ENCODE data around the gene KCNC1. TPM values are rescaled to one million over a fixed set of nuclear protein-coding genes. Genes with fewer than 3 reads are reported as not detected.
A peak's percentile ranks its signal among the peaks of the same experiment; 100 is the strongest.

Gene KCNC1
- total RNA-seq, 1 donor from 2014 or later, result 0.05 TPM

DNA sequence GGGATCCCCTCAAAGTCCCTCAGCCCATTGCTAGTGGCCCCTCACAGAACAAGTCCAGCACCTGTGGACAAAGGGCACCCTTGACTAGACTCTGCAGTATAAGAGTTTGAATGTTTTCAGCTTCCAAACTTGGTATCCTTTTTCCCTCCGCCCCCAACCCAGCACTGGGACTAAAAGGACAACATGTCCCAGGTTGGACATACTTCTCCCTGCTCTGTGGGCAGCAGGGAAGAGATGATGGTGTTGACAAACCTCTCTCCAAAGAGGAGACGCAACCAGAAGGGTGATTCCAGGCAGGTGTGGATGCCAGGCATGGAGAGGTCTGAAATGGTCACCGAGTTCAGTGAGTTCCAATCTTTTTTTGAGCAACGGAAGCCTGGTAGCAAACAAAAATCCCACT lies 19.7 kb upstream of the KCNC1 start:
- DNase-seq (ENCODE audit: low read depth), result no peak

DNA sequence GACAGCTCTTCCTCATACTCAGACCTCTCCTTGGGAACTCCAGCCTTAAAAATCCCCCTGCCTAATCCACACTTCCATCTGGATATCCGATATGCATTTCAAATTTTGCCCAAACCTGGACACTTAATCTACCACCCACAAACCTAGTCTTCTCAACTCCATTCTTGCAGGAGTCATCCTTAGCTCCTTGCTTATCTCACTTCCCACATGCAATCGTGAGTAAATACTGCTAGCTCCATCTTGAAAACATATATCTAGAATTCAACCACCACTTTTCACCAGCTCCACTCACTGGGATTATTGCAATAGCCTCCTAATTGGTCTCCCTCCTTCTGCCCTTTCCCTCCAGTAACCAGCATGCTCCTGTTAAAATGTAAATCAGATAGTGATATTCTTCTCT lies 17.8 kb upstream of the KCNC1 start:
- DNase-seq (ENCODE audit: low read depth), result no peak

DNA sequence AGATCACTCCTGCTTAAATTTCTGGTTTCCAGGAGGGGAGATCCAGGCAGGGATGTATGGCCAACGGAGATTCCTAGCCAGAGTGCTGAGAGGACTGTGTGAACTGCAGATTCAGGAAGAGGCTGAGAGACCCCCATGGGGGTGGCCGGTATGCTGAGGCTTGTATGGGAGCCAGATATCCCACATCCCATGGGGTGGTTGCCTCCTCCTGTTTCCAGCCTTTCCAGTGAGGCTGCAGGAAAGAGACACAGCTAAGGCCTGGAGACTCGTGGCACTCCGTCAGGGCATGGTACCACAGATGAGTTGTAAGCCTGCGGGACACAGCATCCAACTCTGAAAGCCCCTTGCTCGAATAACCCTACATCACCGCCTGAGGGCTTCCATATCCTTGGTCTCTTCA lies 16.6 kb upstream of the KCNC1 start:
- DNase-seq (ENCODE audit: low read depth), result no peak

DNA sequence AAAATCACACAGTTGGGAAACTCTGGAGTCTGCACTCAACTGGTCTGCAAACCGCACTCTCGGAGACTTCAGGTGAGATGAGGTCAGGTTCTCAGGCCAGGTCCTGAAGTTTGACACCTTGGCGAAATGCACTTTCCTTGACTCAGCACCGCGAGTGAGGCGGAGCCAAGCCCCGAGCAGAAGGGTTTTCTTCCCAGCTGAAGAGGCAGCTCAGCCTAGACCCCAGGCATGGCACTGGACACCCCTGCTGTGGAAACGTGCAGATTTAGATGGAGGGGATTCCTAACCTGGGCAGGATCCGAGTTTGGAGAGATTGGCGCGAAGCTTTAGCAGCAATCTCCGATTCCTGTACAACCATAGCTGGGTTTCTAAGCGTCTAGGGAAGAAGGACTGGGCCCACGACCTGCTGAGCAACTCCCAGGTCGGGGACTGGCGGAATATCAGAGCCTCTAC lies 16.0 kb upstream of the KCNC1 start:
- DNase-seq (ENCODE audit: low read depth), result no peak

DNA sequence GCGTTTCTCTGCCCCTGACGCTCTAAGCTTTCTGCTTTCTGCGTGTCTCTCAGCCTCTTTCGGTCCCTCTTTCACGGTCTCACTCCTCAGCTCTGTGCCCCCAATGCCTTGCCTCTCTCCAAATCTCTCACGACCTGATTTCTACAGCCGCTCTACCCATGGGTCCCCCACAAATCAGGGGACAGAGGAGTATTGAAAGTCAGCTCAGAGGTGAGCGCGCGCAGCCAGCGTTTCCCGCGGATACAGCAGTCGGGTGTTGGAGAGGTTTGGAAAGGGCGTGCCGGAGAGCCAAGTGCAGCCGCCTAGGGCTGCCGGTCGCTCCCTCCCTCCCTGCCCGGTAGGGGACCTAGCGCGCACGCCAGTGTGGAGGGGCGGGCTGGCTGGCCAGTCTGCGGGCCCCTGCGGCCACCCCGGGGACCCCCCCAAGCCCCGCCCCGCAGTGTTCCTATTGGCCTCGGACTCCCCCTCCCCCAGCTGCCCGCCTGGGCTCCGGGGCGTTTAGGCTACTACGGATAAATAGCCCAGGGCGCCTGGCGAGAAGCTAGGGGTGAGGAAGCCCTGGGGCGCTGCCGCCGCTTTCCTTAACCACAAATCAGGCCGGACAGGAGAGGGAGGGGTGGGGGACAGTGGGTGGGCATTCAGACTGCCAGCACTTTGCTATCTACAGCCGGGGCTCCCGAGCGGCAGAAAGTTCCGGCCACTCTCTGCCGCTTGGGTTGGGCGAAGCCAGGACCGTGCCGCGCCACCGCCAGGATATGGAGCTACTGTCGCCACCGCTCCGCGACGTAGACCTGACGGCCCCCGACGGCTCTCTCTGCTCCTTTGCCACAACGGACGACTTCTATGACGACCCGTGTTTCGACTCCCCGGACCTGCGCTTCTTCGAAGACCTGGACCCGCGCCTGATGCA lies 15.3 kb upstream of the KCNC1 start, which contains the start of gene MYOD1:
Gene MYOD1 (plus strand): TSS at position 544 of the 910 bp plus-strand sequence. CDS start 212 bp downstream, at position 756.
- DNase-seq (ENCODE audit: low read depth), result no peak

DNA sequence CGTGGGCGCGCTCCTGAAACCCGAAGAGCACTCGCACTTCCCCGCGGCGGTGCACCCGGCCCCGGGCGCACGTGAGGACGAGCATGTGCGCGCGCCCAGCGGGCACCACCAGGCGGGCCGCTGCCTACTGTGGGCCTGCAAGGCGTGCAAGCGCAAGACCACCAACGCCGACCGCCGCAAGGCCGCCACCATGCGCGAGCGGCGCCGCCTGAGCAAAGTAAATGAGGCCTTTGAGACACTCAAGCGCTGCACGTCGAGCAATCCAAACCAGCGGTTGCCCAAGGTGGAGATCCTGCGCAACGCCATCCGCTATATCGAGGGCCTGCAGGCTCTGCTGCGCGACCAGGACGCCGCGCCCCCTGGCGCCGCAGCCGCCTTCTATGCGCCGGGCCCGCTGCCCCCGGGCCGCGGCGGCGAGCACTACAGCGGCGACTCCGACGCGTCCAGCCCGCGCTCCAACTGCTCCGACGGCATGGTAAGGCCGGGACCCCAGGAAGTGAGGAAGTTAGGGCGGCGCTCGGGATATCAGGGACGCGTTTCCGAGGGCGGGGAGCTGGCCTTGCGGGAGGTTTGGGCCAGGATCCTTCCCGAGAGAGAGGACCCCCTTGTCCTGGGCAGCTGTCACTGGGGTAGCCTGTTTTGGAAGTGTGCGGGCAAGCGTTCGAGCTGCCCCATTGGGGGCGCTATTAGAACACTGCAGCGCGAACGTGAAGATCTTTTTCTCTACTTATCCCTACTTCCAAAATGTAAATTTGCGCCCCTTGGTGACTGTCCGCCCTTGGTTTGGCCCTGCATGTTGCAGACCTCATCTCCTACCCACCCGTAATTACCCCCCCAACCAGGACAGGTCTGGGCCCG lies 14.4 kb upstream of the KCNC1 start:
- DNase-seq (ENCODE audit: low read depth), result no peak

DNA sequence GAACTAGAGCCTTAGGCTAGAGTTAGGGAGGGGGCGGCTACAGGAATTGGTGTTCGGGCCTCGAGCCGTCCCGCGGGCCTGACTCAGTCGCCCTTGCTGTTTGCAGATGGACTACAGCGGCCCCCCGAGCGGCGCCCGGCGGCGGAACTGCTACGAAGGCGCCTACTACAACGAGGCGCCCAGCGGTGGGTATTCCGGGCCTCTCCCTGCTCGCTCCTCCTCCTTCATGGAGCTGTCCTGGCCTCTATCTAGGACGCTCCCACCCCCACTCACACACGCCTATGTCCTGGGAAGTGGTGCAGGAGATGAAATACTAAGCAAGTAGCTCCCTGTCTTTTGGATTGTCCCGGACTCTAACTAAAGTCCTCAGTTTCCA lies 13.8 kb upstream of the KCNC1 start:
- DNase-seq (ENCODE audit: low read depth), result no peak

DNA sequence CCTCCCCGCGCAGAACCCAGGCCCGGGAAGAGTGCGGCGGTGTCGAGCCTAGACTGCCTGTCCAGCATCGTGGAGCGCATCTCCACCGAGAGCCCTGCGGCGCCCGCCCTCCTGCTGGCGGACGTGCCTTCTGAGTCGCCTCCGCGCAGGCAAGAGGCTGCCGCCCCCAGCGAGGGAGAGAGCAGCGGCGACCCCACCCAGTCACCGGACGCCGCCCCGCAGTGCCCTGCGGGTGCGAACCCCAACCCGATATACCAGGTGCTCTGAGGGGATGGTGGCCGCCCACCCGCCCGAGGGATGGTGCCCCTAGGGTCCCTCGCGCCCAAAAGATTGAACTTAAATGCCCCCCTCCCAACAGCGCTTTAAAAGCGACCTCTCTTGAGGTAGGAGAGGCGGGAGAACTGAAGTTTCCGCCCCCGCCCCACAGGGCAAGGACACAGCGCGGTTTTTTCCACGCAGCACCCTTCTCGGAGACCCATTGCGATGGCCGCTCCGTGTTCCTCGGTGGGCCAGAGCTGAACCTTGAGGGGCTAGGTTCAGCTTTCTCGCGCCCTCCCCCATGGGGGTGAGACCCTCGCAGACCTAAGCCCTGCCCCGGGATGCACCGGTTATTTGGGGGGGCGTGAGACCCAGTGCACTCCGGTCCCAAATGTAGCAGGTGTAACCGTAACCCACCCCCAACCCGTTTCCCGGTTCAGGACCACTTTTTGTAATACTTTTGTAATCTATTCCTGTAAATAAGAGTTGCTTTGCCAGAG lies 13.2 kb upstream of the KCNC1 start:
- DNase-seq (ENCODE audit: low read depth), result no peak

DNA sequence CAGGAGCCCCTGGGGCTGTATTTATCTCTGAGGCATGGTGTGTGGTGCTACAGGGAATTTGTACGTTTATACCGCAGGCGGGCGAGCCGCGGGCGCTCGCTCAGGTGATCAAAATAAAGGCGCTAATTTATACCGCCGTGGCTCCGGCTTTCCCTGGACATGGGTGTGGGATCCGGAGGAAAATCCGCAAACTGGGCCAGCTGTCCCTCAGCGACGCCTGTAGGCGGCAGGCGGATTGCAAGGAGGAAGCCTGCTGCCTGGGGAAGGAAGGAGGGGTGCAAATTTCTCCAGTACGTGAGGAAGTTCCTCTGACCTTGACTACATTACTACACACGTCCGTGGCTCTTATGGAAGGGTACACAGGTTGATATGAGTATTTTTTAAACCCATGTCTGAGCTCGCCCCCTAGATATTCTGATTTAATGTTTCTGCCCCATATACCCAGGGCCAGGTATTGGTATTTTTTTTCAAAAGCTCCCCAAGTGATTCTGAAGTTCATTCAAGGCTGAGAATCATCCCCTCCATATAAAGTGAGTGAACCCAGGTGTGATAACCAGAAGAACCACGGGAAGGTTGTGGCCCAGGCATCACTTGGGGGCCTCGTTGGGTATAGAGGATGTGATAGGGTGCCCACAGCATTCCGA lies 12.5 kb upstream of the KCNC1 start:
- DNase-seq (ENCODE audit: low read depth), result peak; percentile 2

DNA sequence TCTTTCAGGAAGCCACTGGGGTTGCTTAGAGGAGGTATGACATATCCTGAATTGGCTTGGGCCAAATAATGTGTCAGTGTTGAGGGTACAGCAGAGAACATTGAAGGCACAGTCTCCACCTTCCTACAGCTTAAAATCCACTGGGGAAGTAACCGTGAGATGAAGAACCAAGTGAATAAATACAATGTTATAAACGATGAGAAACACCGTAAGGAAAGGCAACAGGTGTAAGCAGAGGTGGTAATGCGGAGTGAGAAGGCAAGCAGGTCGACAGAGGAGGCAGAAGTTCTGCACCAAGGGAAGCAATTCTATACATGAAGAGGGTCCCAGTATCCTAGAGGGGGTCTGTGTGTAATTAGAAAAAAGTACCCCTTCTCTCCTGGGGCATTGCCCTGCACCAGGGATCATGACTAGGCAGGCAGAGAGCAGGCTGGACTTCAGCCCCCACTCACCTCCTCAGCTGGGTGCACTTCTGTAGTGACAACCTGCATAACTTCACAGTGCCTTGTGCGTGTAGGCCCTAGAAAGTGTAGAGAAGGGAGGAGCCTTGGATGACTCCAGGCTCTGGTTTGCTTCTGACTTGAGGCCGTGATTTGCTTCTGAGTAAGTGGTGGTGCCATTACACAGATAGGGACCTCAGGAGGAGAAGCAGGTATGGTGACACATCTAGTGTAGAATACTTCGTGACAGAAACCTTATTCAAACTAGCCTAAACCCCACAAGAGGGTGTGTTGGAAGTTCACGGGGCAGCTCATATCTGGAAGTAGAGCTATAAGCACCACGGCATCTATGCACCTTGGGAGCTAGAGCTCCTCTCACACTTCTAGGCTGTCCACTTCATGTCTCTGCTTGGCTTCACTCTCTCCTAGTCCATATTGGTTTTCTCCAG lies 10.3 kb upstream of the KCNC1 start:
- DNase-seq (ENCODE audit: low read depth), result no peak

DNA sequence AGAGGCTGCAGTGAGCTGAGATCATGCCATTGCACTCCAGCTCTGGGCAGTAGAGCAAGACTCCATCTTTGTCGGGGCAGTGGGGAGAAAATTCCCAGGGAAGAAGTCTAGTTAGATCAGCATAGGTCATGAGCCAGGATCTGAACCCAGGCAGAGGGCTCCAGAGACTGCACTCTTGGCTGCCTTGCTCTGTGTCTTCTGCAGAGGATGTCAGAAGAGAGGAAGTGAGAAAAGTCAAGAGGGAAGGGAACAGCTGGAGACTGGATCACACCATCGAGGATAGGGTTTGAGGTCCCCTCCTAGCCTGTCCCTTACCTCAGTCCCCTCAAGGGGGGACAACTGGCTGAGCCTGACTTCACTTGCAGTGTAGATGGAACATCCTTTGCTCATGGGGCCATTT lies 9.4 kb upstream of the KCNC1 start:
- no peak for DNase-seq (ENCODE audit: low read depth)

DNA sequence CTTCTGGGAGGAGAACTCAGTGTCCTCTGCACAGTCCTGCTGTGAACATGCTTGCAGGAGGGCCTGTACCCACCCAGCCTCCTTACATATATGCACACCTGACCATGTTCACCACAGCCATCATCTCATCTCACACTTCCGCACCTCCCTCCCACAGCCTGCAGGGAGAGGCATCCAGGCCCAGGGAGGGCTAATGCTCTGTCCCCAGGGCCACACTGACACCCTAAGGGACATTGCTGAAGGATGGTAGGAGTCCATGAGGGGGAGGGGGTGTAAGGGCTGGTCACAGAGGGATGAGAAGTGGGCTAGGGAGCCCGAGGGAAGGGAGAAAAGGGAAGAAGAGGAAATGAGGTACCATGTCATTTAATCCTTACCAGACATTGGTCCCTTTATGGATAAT lies 4.4 kb upstream of the KCNC1 start:
- DNase-seq (ENCODE audit: low read depth), result no peak

DNA sequence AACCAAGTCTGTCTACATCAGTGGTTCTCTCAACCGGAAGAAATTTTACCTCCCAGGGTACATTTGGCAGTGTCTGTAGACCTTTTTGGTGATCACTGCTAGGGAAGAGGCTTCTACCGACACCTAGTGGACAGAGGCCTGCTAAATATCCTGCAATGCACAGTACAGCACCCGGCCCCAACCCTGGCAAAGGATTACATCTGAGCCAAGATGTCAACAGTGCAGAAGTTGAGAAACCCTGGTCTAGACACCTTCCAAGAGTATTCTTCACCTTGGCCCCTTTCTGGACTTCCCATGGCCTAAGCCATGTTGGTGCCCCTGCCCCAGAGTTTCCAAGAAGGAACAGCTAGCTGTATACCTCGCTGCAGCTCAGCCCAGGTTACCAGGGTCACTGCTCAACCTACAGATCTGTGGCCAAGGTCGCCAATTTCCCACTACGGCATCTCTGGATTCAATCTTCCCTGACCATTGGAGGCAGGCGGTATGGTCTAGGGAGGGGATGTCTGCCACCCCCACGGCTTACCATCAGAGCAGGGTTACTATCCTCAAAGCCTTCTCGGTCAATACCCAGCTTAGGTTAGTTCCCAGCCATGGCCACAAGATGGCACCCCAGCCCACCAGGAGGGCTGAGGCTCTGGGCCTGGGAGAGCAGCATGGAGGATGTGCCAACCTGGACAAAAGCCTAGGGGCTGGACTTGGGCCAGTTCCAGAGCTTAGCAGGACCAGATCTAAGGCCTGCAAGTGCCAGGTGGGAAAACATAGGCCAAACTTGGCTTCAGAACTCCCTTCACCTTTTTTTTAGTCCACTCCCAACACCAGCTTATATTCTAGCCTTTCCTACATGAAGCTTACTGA lies 3.7 kb upstream of the KCNC1 start:
- peak; percentile 45 for DNase-seq (ENCODE audit: low read depth)

DNA sequence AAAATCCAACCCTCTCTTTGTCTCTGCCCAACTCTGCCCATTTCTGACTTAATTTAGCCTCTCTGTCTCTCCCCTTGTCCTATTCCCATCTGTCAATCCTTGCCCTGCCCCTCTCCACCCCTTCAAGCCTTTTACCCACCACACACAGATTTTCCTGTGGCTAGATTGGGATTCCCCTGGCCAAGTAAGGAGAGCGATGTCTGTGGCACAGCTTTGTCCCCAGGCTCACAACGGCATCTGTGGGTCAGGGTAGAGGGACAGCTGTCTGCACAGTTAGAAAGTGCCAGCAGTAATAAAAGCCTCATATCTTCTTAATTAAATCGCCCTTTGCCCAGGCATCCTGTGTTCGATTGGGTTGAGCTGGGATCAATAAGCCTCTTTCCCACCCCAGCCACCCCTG lies 1.3 kb upstream of the KCNC1 start:
- no peak for DNase-seq (ENCODE audit: low read depth)

DNA sequence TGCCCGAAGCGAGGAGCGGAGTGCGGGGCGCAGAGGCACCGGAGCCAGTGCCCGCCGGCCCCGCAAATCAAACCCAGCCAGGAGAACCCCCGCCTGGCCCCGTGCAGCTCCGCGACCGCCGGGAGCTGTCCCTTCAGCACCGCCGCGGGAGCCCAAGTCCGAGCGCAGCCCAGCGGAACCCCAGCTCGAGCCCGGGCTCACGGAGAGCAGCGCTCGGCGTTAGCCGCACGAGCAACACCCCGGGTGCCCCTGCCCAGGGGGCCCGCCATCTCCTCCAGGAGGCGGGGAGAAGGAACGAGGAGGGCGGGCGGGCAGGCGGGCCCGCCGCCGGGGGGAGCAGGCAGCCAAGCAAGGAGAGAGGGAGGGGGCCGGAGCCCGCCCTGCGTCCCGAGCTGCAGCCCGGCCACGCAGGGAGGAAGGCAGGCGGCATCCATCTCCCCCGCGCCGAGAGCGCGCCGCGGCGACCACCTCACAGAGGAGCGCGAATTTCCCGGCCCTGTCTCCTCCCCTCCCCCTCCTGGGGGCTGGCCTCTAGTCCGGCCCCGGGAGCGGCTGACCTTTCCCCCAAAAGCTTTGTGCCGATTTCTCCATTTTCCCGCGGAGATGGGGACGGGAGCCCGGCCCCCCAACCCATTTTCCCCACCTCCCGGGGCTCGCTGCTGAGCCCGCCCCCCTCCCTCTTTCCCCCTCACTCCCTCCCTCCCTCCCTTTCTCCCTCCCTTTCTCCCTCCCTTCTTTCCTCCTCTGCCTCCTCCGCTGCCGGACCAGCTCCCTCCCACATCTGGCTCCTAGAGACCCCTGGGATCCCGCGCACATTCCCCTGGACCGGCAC lies 621 bp downstream of the KCNC1 start:
- peak; percentile 25 for DNase-seq (ENCODE audit: low read depth)

DNA sequence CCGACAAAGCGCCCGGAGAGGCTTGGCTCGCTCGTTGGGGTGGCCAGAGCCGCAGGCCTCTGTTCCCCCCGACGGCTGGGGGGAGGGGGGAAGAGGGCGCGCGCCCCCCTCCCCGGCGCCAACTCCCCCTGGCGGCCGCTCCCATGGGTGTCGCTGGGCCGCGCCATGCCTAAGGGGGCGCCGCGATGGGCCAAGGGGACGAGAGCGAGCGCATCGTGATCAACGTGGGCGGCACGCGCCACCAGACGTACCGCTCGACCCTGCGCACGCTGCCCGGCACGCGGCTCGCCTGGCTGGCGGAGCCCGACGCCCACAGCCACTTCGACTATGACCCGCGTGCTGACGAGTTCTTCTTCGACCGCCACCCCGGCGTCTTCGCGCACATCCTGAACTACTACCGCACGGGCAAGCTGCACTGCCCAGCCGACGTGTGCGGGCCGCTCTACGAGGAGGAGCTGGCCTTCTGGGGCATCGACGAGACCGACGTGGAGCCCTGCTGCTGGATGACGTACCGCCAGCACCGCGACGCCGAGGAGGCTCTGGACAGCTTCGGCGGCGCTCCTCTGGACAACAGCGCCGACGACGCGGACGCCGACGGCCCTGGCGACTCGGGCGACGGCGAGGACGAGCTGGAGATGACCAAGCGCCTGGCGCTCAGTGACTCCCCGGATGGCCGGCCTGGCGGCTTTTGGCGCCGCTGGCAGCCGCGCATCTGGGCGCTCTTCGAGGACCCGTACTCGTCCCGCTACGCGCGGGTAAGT lies 1.4 kb downstream of the KCNC1 start:
- no peak for DNase-seq (ENCODE audit: low read depth)

DNA sequence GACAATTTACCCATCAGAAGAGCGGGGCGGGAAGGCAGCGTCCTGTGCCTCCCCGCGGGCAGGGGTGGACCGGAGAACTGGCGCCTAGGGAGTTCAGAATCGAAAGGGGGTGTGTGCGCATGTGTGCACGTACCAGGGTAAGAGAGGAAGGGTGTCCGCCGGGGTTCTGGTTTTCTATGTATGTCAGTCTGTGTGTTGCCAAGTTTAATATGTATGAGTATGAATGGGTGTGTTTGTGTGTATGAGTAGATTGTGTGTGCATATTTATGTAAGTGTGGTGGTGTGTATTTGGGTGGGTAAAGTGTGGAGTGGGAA lies 2.0 kb downstream of the KCNC1 start:
- DNase-seq (ENCODE audit: low read depth), result no peak

All from renal cortical epithelial cell (primary cell).